GM12878 (cell line): ENCODE measurements around the gene COA4. TPM values are rescaled to one million over a fixed set of nuclear protein-coding genes. Genes with fewer than 3 reads are reported as not detected.

Source experiments
- GABPA ChIP-seq: IDR thresholded peaks from 2 replicates; pipeline ENCODE4 v1.6.1; 2014; ENCODE audit warnings: antibody characterized with exemption, low read depth, mild to moderate bottlenecking, inconsistent platforms
- SUZ12 ChIP-seq: fragments of 200-600 bp; sonication (generic); IDR thresholded peaks from one replicate; pipeline ENCODE4 v1.6.1; 2018; ENCODE audit warnings: antibody characterized with exemption, mild to moderate bottlenecking; ENCODE audit not compliant: unreplicated experiment
- TCF7 ChIP-seq: IDR thresholded peaks from 2 replicates; pipeline ENCODE4 v1.6.1; 2014; ENCODE audit warnings: antibody characterized with exemption, borderline replicate concordance
- polyA plus RNA-seq, 11 experiments: library from polyadenylated mRNA; depleted of rRNA in 4 of 11; unstranded in 6 of 11; stranded (reverse) in 5 of 11; fragments of >200 nt; fragmentation: Nextera tagmentation in 4 of 11; fragmentation: Illumina TruSeq in 1 of 11; extraction: Ambion mirVana in 4 of 11; extraction: Trizol in 1 of 11; gene quantifications; 1 replicate in 1 of 11; 2 replicates in 10 of 11; pipeline versions ENCODE4 v1.2.1 to v1.2.3, GENCODE V29; 2011 to 2016; ENCODE audit warnings: inconsistent platforms in 2 of 11, missing spikeins in 2 of 11, low read depth in 1 of 11
- total RNA-seq, 4 experiments: library from RNA; depleted of rRNA in 3 of 4; stranded (reverse); fragments of >200 nt in 3 of 4; fragmentation: Illumina TruSeq in 1 of 4; extraction: Trizol in 1 of 4; gene quantifications; 2 replicates each; pipeline versions ENCODE4 v1.2.1 to v1.2.3, GENCODE V29; 2013 to 2021
- TF ChIP-seq, protein P1 (sequence below): fragments of 450-650 bp; IDR thresholded peaks from 2 replicates; pipeline ENCODE4 v1.6.1; 2016; ENCODE audit warnings: mild to moderate bottlenecking, moderate library complexity, borderline replicate concordance
- TF ChIP-seq, protein P2 (sequence below): IDR thresholded peaks from 2 replicates; pipeline ENCODE4 v1.6.1; 2011; ENCODE audit warnings: low read depth, mild to moderate bottlenecking, low read length, moderate library complexity, borderline replicate concordance; ENCODE audit errors: extremely low read depth
- TF ChIP-seq, protein P3 (sequence below): fragments of 450-650 bp; IDR thresholded peaks from 2 replicates; pipeline ENCODE4 v1.6.1; 2018; ENCODE audit warnings: mild to moderate bottlenecking, low read depth, moderate library complexity; ENCODE audit not compliant: partially characterized antibody

The COA4 gene
- total and polyA plus RNA-seq, 10 of the 15 experiments (the other 5 are each of a cell fraction or from before 2014, with no cell fraction given) = 84.8 to 180 (median 104) TPM

DNA sequence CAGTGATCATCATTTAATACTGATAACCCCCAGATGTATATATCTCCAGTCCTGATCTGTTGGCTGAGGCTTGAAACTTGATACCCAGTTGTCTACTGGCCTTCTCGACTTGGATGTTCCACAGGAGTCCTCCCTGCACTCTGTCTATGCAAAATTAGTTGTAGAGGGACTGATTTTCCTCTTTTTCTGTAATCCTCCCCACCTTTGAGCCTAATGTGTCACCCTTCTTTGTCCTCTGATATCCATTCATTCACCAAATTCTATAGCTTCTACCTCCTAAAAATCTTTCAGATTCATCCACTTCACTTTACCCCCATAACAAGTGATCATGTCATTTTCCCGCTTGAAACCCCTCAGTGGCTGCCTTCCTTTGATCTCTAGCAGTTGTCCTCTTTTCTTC is 16.4 kb downstream of the COA4 start (continued):
- TF ChIP-seq, protein P1, sequence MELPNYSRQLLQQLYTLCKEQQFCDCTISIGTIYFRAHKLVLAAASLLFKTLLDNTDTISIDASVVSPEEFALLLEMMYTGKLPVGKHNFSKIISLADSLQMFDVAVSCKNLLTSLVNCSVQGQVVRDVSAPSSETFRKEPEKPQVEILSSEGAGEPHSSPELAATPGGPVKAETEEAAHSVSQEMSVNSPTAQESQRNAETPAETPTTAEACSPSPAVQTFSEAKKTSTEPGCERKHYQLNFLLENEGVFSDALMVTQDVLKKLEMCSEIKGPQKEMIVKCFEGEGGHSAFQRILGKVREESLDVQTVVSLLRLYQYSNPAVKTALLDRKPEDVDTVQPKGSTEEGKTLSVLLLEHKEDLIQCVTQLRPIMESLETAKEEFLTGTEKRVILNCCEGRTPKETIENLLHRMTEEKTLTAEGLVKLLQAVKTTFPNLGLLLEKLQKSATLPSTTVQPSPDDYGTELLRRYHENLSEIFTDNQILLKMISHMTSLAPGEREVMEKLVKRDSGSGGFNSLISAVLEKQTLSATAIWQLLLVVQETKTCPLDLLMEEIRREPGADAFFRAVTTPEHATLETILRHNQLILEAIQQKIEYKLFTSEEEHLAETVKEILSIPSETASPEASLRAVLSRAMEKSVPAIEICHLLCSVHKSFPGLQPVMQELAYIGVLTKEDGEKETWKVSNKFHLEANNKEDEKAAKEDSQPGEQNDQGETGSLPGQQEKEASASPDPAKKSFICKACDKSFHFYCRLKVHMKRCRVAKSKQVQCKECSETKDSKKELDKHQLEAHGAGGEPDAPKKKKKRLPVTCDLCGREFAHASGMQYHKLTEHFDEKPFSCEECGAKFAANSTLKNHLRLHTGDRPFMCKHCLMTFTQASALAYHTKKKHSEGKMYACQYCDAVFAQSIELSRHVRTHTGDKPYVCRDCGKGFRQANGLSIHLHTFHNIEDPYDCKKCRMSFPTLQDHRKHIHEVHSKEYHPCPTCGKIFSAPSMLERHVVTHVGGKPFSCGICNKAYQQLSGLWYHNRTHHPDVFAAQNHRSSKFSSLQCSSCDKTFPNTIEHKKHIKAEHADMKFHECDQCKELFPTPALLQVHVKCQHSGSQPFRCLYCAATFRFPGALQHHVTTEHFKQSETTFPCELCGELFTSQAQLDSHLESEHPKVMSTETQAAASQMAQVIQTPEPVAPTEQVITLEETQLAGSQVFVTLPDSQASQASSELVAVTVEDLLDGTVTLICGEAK = no peak
- no peak for TF ChIP-seq GABPA
- no peak for TF ChIP-seq TCF7
- TF ChIP-seq, protein P2, sequence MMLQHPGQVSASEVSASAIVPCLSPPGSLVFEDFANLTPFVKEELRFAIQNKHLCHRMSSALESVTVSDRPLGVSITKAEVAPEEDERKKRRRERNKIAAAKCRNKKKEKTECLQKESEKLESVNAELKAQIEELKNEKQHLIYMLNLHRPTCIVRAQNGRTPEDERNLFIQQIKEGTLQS = no peak
- TF ChIP-seq SUZ12 = no peak
- TF ChIP-seq, protein P3, sequence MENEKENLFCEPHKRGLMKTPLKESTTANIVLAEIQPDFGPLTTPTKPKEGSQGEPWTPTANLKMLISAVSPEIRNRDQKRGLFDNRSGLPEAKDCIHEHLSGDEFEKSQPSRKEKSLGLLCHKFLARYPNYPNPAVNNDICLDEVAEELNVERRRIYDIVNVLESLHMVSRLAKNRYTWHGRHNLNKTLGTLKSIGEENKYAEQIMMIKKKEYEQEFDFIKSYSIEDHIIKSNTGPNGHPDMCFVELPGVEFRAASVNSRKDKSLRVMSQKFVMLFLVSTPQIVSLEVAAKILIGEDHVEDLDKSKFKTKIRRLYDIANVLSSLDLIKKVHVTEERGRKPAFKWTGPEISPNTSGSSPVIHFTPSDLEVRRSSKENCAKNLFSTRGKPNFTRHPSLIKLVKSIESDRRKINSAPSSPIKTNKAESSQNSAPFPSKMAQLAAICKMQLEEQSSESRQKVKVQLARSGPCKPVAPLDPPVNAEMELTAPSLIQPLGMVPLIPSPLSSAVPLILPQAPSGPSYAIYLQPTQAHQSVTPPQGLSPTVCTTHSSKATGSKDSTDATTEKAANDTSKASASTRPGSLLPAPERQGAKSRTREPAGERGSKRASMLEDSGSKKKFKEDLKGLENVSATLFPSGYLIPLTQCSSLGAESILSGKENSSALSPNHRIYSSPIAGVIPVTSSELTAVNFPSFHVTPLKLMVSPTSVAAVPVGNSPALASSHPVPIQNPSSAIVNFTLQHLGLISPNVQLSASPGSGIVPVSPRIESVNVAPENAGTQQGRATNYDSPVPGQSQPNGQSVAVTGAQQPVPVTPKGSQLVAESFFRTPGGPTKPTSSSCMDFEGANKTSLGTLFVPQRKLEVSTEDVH = no peak
